RWPE2 (cell line): ENCODE measurements around the gene ZDHHC1.
"Not testable (repeated sequence)": the region's sequence is repeated elsewhere in the genome, so short reads cannot be mapped to it uniquely, and the experiment has no call there.

ENCODE experiments used
- ATAC-seq: fragments of 200-7000 bp; cut with Tn5 transposase; 3 replicates; pipeline ENCODE4 v1.9.1; 2021; ENCODE audit warnings: low read depth
- DNase-seq: peaks from one replicate; pipeline ENCODE4 v3.0.0-alpha.2; 2020; ENCODE audit warnings: low spot score
- H3K27ac ChIP-seq: fragments of 450-650 bp; 2 replicates; pipeline ENCODE4 v1.5.1; 2017; ENCODE audit warnings: mild to moderate bottlenecking; ENCODE audit not compliant: poor library complexity, severe bottlenecking
- H3K27me3 ChIP-seq: fragments of 250-450 bp; sonication (Bioruptor Pico); 2 replicates; pipeline ENCODE4 v1.5.1; 2021; ENCODE audit warnings: mild to moderate bottlenecking, moderate library complexity; ENCODE audit not compliant: insufficient read depth, poor library complexity, severe bottlenecking
- H3K36me3 ChIP-seq: fragments of 250-450 bp; sonication (Bioruptor Pico); 2 replicates; pipeline ENCODE4 v1.5.1; 2020; ENCODE audit warnings: low read depth, mild to moderate bottlenecking, moderate library complexity
- H3K4me1 ChIP-seq: fragments of 250-450 bp; sonication (Bioruptor Pico); 2 replicates; pipeline ENCODE4 v1.5.1; 2021; ENCODE audit warnings: mild to moderate bottlenecking, moderate library complexity; ENCODE audit not compliant: insufficient read depth, poor library complexity, severe bottlenecking
- H3K4me3 ChIP-seq: fragments of 250-450 bp; sonication (Bioruptor Pico); 2 replicates; pipeline ENCODE4 v1.5.1; 2021; ENCODE audit warnings: mild to moderate bottlenecking, moderate library complexity; ENCODE audit not compliant: severe bottlenecking
- H3K9me3 ChIP-seq: fragments of 250-450 bp; sonication (Bioruptor Pico); 2 replicates; pipeline ENCODE4 v1.5.1; 2021; ENCODE audit warnings: mild to moderate bottlenecking, moderate library complexity; ENCODE audit not compliant: severe bottlenecking
- CTCF ChIP-seq: fragments of 450-650 bp; IDR thresholded peaks from one replicate; pipeline ENCODE4 v1.5.1; 2017; ENCODE audit warnings: mild to moderate bottlenecking, moderate library complexity; ENCODE audit not compliant: poor library complexity, severe bottlenecking

Gene ZDHHC1

GRCh38 chr16:67361038-67361437 is 55.2 kb downstream of the ZDHHC1 start:
- Histone ChIP-seq H3K9me3 (no peaks in the 10 kb centered on the region), H3K27me3 (no peaks in the 10 kb centered on the region), H3K36me3 (no peaks in the 10 kb centered on the region), H3K27ac (no peak overlapping the region), H3K4me3 (no peak overlapping the region), H3K4me1 (no peaks in the 10 kb centered on the region)
- DNase-seq (no peak), ATAC-seq (no peak)
- no peak for TF ChIP-seq CTCF

- H3K4me1 ChIP-seq, H3K27ac ChIP-seq, H3K36me3 ChIP-seq, H3K9me3 ChIP-seq, H3K4me3 ChIP-seq, ATAC-seq, H3K27me3 ChIP-seq, DNase-seq: not testable (repeated sequence)
Measured at GRCh38 chr16:67359540-67360269, 56.6 kb downstream of the ZDHHC1 start.

GRCh38 chr16:67357561-67357960 is 58.7 kb downstream of the ZDHHC1 start:
- no peak for ATAC-seq
- Histone ChIP-seq H3K4me1 (no peaks in the 10 kb centered on the region), H3K9me3 (no peaks in the 10 kb centered on the region), H3K36me3 (no peaks in the 10 kb centered on the region), H3K4me3 (no peak overlapping the region), H3K27ac (no peak overlapping the region), H3K27me3 (no peaks in the 10 kb centered on the region)
- DNase-seq = no peak
- no peak for TF ChIP-seq CTCF

- H3K27ac ChIP-seq = no peak overlapping the region
- H3K36me3 ChIP-seq = no peaks in the 10 kb centered on the region
- no peak for TF ChIP-seq CTCF
- H3K9me3 ChIP-seq = no peaks in the 10 kb centered on the region
- no peak for DNase-seq
- no peaks in the 10 kb centered on the region for H3K27me3 ChIP-seq
- no peaks in the 10 kb centered on the region for H3K4me1 ChIP-seq
- H3K4me3 ChIP-seq = no peak overlapping the region
- no peak for ATAC-seq
Measured at GRCh38 chr16:67356396-67356795, 59.9 kb downstream of the ZDHHC1 start.

- not testable (repeated sequence) for H3K27me3 ChIP-seq, H3K36me3 ChIP-seq, H3K4me1 ChIP-seq, H3K27ac ChIP-seq, H3K4me3 ChIP-seq, ATAC-seq, DNase-seq, H3K9me3 ChIP-seq
Measured at GRCh38 chr16:67352463-67352862, 63.8 kb downstream of the ZDHHC1 start.

GRCh38 chr16:67350324-67350723 is 66.0 kb downstream of the ZDHHC1 start:
- Histone ChIP-seq H3K27me3 (no peaks in the 10 kb centered on the region), H3K9me3 (no peaks in the 10 kb centered on the region), H3K27ac (no peak overlapping the region), H3K36me3 (no peaks in the 10 kb centered on the region), H3K4me3 (no peak overlapping the region), H3K4me1 (peaks cover 6% of the 10 kb centered on the region)
- DNase-seq (no peak), ATAC-seq (no peak)
- TF ChIP-seq CTCF = no peak
